GM19468 (cell line): ENCODE results near the gene POLR1E.

Source experiments
- ATAC-seq: cut with Tn5 transposase; IDR thresholded peaks from one replicate; pipeline ENCODE4 v1.9.1; 2021; ENCODE audit warnings: mild to moderate bottlenecking, moderate library complexity, moderate number of reproducible peaks; ENCODE audit not compliant: unreplicated experiment; ENCODE audit errors: extremely low read depth

The POLR1E gene

DNA sequence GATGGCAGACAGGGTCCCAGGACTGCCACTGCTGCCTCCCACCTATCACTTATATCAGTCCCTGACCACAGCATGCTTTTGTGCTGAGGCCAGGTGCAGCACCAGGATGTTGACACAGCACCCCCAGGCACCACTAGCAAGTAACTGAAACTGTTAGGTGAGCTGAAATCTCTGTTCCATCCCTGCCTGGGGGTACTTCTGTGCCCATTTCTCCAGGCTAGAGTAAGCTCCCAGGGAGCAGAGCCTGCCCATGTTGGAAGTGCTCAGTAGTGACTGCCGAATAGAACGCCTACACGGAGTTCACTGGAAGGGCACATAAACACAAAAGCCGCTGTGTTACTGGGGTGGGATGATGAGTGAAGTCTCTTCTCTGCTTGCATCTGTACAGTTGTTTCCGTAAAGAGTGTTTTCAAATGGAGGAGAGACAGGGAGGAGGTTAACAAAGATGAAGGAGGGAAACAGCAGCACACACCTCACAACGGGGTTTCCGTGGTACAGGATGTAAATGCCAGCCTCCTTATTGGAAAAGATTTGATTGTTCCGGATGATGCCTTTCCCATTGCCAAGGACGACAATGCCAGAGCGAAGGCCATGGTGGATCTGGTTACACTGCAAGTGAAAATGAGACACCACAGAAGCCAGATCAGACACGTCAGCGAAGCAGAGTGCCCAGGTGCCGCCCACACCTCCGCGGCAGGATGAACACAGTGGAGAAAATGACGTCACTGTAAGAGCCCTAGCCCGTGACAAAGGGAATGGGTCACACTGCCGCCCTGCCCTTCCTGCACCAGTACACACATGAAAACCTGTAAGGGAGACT is 43.1 kb downstream of the POLR1E start:
- no peak for ATAC-seq

GRCh38 chr9:37531699-37532098 is 46.0 kb downstream of the POLR1E start:
- no peak for ATAC-seq

DNA sequence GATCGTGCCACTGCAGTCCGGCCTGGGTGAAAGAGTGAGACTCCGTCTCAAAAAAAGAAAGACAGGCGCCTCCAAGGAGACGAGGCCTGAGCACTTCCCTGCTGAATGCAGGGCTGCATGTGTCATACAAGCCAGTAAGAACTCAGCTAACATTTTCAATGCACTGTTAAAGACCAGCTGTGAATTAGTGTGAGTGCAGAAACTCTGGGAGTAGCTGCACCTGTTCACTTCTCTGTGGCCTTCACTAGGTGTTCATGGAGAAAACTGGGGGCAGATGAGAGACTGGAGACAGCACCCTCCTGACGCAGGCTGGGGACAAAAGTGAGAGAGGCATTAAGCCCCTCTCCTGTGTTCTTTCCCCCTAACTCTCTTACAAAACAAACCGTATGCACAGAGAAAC is 48.7 kb downstream of the POLR1E start:
- no peak for ATAC-seq

DNA sequence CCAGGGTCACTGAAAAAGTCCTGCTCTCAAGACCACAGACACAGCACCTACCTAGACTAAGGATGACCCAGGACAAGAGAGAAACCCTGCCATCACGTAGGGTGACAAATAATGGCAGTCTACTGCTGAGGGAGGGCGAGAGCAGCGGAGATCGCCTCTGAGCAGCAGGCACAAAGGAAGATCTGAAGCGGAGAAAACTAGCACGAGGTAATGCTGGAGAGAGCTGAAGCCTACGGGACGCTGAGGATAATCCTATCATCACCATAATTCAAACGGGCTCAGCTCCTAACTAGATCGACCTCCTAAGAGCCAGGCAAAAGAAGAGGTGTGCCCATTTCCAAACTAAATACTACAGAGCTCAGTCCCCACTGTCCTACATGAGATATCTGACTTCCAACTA is 49.2 kb downstream of the POLR1E start:
- ATAC-seq: no peak

DNA sequence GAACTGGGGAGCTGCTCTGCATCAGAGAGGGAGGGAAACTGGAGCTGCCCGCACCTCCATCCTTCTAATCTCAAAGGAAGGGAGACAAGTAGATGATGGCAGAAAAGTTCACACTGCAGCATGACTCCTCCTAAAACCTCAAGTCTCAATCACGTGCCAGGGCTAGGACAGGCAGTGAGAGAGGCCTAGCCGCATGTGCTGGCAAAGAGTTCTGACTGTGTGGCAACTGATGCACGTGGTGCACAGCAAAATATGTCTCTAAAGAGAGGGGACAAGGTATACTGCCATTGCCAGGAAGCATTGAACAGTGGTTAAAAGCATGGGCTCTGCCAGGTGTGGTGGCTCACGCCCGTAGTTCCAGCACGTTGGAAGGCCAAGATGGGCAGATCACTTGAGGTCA is 52.4 kb downstream of the POLR1E start:
- no peak for ATAC-seq

- no peak for ATAC-seq
Observed at GRCh38 chr9:37539634-37540033, 53.9 kb downstream of the POLR1E start.

- ATAC-seq: no peak
Observed at GRCh38 chr9:37540634-37541033, 54.9 kb downstream of the POLR1E start.

DNA sequence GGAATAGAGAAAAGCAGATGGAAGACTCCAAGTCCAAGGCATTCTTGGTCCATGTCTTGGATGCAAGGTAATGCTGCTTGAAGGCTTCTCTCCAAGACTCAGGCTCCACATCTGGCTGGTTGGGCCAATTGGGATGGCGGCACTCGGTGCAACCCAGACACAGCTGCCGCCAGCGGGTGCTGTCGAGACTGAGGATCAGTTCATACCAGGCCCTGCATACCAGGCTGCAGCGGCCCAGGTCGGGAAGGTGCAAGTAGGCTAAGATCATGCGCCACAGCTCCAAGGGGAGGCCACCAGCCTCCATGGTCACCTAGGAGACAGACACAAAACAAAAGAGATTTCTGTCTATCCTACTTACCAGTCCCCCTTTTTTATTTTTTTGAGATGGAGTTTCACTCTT is 55.7 kb downstream of the POLR1E start:
- no peak for ATAC-seq

DNA sequence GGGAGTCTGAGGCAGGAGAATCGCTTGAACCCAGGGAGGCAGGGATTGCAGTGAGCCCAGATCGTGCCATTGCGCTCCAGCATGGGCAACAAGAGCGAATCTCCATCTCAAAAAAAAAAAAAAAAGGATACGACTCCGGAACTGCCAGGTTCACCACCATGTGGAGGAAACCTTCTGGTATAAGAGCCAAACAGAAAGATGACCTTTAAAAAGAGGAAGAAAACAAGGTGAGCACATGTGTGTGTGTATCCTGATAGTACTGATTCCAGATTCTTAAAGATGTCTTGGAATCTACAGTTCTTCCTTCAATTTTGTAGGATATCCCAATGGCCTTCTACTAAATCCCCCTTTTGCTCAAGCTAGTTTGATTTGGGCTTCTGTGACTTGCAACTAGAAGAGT is 56.7 kb downstream of the POLR1E start:
- ATAC-seq: no peak

- no peak for ATAC-seq
Observed at GRCh38 chr9:37542895-37543294, 57.1 kb downstream of the POLR1E start.

DNA sequence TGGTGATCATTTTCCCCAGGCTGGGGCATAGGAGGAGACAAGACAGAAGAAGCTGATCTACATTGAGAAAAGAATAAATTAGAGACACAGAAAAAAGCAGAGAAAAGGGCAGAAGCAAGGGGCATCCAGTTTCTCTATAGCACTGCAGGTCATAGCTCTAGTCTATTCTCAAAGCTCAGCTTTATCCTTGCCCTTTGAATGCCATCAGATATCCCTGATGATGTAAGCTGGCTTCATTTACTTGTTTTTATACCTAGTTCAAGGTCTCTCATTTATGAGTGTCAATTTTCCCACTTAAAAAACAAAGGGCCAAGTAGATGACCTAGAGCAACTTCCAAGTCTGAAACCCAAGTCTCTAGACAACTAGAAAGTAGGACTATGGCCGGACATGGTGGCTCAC is 57.7 kb downstream of the POLR1E start:
- ATAC-seq: no peak

GRCh38 chr9:37547328-37547878 is 61.7 kb downstream of the POLR1E start:
- no peak for ATAC-seq

DNA sequence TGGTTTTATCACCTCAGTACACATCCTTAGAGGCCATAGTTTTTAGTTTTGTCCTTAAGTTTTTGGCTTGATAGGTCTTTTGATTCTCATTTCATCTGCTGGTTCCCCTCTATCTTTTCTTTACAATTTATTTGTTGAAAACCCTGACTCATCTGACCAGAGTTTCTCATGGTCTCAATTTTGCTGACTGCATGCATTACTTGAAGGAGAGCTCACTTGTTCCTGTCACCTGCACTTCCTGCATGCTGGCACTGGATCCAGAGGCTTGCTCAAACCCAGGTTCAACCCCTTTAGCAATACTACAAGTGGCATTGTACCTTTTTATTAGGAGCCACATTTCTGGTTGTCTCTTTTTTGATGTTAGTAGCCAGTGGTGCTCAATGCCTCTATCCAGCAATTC is 63.8 kb downstream of the POLR1E start:
- no peak for ATAC-seq

DNA sequence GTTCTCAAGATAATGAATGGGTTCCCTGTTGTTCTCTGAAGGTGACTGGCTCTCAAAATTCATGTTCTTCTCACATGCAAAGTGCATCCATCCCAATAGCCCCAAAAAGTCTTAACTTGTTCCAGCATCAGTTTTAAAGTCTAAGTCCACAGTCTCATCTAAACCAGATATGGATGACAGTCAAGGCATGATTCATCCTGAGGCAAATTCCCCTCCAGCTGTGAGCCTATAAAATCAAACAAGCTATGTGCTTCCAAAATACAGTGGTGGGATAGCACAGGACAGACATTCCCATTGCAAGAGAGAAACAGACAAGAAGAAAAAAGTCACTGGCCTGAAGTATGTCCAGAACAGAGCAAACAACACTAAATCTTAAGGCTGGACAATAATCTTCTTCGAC is 65.0 kb downstream of the POLR1E start:
- no peak for ATAC-seq

DNA sequence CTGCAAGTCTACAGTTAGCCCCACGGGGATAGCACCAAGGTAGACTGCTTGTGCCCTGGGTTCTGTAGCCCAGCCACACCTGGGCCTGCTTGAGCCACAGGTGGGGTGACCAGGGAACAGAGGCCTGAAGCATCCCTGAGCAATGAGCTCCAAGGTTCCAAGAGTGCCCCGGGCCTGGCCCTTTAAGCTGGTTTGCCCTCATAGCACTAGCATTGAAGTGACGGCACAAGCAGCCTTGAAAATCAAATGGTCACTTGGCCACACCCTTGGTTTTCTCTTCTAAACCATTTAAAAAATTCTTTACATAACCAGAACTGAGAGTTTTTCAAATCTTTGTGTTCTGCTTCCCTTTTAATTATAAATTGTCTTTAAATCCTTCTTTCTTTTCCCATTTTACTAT is 65.7 kb downstream of the POLR1E start:
- ATAC-seq: no peak

GRCh38 chr9:37551888-37552287 is 66.1 kb downstream of the POLR1E start:
- no peak for ATAC-seq
